HL-60 (cell line): ENCODE measurements around the gene CYP2F1.

Source experiments
- DNase-seq, 2 experiments: peaks; one replicate each; pipeline ENCODE4 v3.0.0-alpha.2; 2010 to 2020; ENCODE audit warnings: low read depth in 1 of 2, low spot score in 1 of 2
- H3K27ac ChIP-seq: fragments of 250-450 bp; sonication (Bioruptor Pico); replicated peaks from 2 replicates; pipeline ENCODE4 v1.5.1; 2020; ENCODE audit warnings: mild to moderate bottlenecking, moderate library complexity
- H3K27me3 ChIP-seq: fragments of 250-450 bp; sonication (Bioruptor Pico); 2 replicates; pipeline ENCODE4 v1.5.1; 2021; ENCODE audit warnings: mild to moderate bottlenecking, moderate library complexity; ENCODE audit not compliant: insufficient read depth, poor library complexity, severe bottlenecking
- H3K4me3 ChIP-seq: replicated peaks from 2 replicates; pipeline ENCODE4 v1.5.1; 2011; ENCODE audit warnings: mild to moderate bottlenecking, control low read depth, low read length; ENCODE audit not compliant: insufficient read depth
- CTCF ChIP-seq: IDR thresholded peaks from one replicate; pipeline ENCODE4 v1.5.1; 2011; ENCODE audit warnings: low read length, control low read depth, inconsistent platforms; ENCODE audit not compliant: insufficient read depth
- GABPA ChIP-seq: IDR thresholded peaks from 2 replicates; pipeline ENCODE4 v1.6.1; 2012; ENCODE audit warnings: low read depth
- POLR2AphosphoS5 ChIP-seq: IDR thresholded peaks from 2 replicates; pipeline ENCODE4 v1.6.1; 2012; ENCODE audit warnings: low read depth
- REST ChIP-seq: IDR thresholded peaks from 2 replicates; pipeline ENCODE4 v1.6.1; 2012; ENCODE audit warnings: low read depth; ENCODE audit not compliant: insufficient replicate concordance
- SPI1 ChIP-seq: IDR thresholded peaks from 2 replicates; pipeline ENCODE4 v1.6.1; 2012; ENCODE audit warnings: low read depth, mild to moderate bottlenecking, borderline replicate concordance

Gene CYP2F1

GRCh38 chr19:41089959-41090358 is 24.3 kb upstream of the CYP2F1 start:
- DNase-seq: no peak
- no peak overlapping the region for H3K4me3 ChIP-seq
- peaks cover 7% of the 10 kb centered on the region for H3K27me3 ChIP-seq
- no peak for TF ChIP-seq CTCF
- TF ChIP-seq REST: no peak
- no peak for TF ChIP-seq SPI1
- no peak for TF ChIP-seq POLR2AphosphoS5
- no peak for TF ChIP-seq GABPA
- H3K27ac ChIP-seq: no peak overlapping the region

GRCh38 chr19:41095703-41096102 is 18.5 kb upstream of the CYP2F1 start:
- TF ChIP-seq GABPA (no peak), REST (no peak), SPI1 (no peak), POLR2AphosphoS5 (no peak), CTCF (no peak)
- no peaks in the 10 kb centered on the region for H3K27me3 ChIP-seq
- no peak for DNase-seq

GRCh38 chr19:41096353-41096752 is 17.9 kb upstream of the CYP2F1 start:
- no peak overlapping the region for H3K27ac ChIP-seq
- H3K27me3 ChIP-seq: no peaks in the 10 kb centered on the region
- no peak for DNase-seq
- no peak overlapping the region for H3K4me3 ChIP-seq
- no peak for TF ChIP-seq REST
- TF ChIP-seq POLR2AphosphoS5: no peak
- no peak for TF ChIP-seq CTCF
- no peak for TF ChIP-seq SPI1

More at GRCh38 chr19:41095703-41096102, 18.5 kb upstream of the CYP2F1 start:
- Histone ChIP-seq H3K4me3 (no peak overlapping the region), H3K27ac (no peak overlapping the region)
